HepG2 (cell line): ENCODE measurements around the gene SIRT5. TPM values are rescaled to one million over a fixed set of nuclear protein-coding genes. Genes with fewer than 3 reads are reported as not detected.

Source experiments
- BRD4 ChIP-seq: sonication (generic); formaldehyde crosslinking; IDR thresholded peaks from 2 replicates; pipeline ENCODE4 v1.4.0; 2020; ENCODE audit warnings: missing genetic modification reagents
- FOXC1 ChIP-seq: sonication (generic); formaldehyde crosslinking; IDR thresholded peaks from 2 replicates; pipeline ENCODE4 v1.8.0; 2022; ENCODE audit warnings: mild to moderate bottlenecking, missing genetic modification reagents, borderline replicate concordance
- GTF2F1 ChIP-seq: fragments of 150-350 bp; IDR thresholded peaks from 2 replicates; pipeline ENCODE4 v1.6.1; 2014; ENCODE audit warnings: low read length
- JUN ChIP-seq: sonication (generic); formaldehyde crosslinking; IDR thresholded peaks from 2 replicates; pipeline ENCODE4 v1.4.0; 2020; ENCODE audit warnings: mild to moderate bottlenecking, missing genetic modification reagents
- KLF6 ChIP-seq: IDR thresholded peaks from 2 replicates; pipeline ENCODE4 v1.8.0; 2016; ENCODE audit warnings: missing biosample characterization, missing genetic modification reagents
- ZBED4 ChIP-seq: sonication (generic); formaldehyde crosslinking; IDR thresholded peaks from 2 replicates; pipeline ENCODE4 v1.4.0; 2020; ENCODE audit warnings: missing genetic modification reagents, borderline replicate concordance
- ZBTB20 ChIP-seq: sonication (generic); formaldehyde crosslinking; IDR thresholded peaks from 2 replicates; pipeline ENCODE4 v1.8.1; 2023; ENCODE audit warnings: missing genetic modification reagents, low read depth, mild to moderate bottlenecking, borderline replicate concordance
- ZEB1 ChIP-seq: IDR thresholded peaks from 2 replicates; pipeline ENCODE4 v1.6.1; 2012; ENCODE audit warnings: mild to moderate bottlenecking, low read depth, inconsistent platforms; ENCODE audit not compliant: insufficient replicate concordance
- ZFP90 ChIP-seq: sonication (generic); formaldehyde crosslinking; IDR thresholded peaks from 2 replicates; pipeline ENCODE4 v1.8.0; 2022; ENCODE audit warnings: missing genetic modification reagents, mild to moderate bottlenecking, inconsistent platforms, borderline replicate concordance
- ZMYM2 ChIP-seq: sonication (generic); formaldehyde crosslinking; IDR thresholded peaks from 2 replicates; pipeline ENCODE4 v1.8.0; 2022; ENCODE audit warnings: mild to moderate bottlenecking, missing genetic modification reagents
- ZNF333 ChIP-seq: sonication (generic); formaldehyde crosslinking; IDR thresholded peaks from 2 replicates; pipeline ENCODE4 v1.4.0; 2020; ENCODE audit warnings: mild to moderate bottlenecking, missing genetic modification reagents, borderline replicate concordance
- ZNF407 ChIP-seq: sonication (generic); formaldehyde crosslinking; IDR thresholded peaks from one replicate; pipeline ENCODE4 v1.5.1; 2020; ENCODE audit warnings: mild to moderate bottlenecking, missing genetic modification reagents; ENCODE audit errors: not compliant biosample characterization
- ZNF431 ChIP-seq: sonication (generic); formaldehyde crosslinking; IDR thresholded peaks from 2 replicates; pipeline ENCODE4 v1.9.0; 2022; ENCODE audit warnings: missing genetic modification reagents, low read depth, mild to moderate bottlenecking, borderline replicate concordance
- ZSCAN21 ChIP-seq: sonication (generic); formaldehyde crosslinking; IDR thresholded peaks from 2 replicates; pipeline ENCODE4 v1.8.0; 2022; ENCODE audit warnings: mild to moderate bottlenecking, missing genetic modification reagents, moderate library complexity, borderline replicate concordance
- polyA plus RNA-seq, 8 experiments: library from polyadenylated mRNA; depleted of rRNA in 3 of 8; stranded (reverse) in 7 of 8; unstranded in 1 of 8; fragments of >200 nt; fragmentation: Illumina TruSeq in 4 of 8; extraction: Trizol in 4 of 8; gene quantifications; 2 replicates each; pipeline versions ENCODE4 v1.2.1 to v1.2.3, GENCODE V29; 2011 to 2016; ENCODE audit warnings: low read depth in 4 of 8, missing spikeins in 1 of 8, mixed read lengths in 1 of 8; ENCODE audit not compliant: insufficient read depth in 1 of 8
- total RNA-seq, 5 experiments: library from RNA; depleted of rRNA; stranded (reverse); fragments of >200 nt; fragmentation: Illumina TruSeq; extraction: Trizol; gene quantifications; 2 replicates each; pipeline ENCODE4 v1.2.3, GENCODE V29; 2016; ENCODE audit warnings: low read depth in 1 of 5

SIRT5 gene
- total and polyA plus RNA-seq, 2 of the 13 experiments (the other 11 are each of a cell fraction or from before 2014, with no cell fraction given): 14.1 to 16.6 TPM

GRCh38 chr6:13614926-13615791 is 40.8 kb downstream of the SIRT5 start, which contains the start of gene NOL7 (continued):
- TF ChIP-seq ZMYM2: peak; percentile 96
- TF ChIP-seq ZEB1: peak; percentile 35
- peak; percentile 79; the same call in 1 of the 2 replicates for TF ChIP-seq ZNF431 (CRISPR knock-in tag)
- TF ChIP-seq ZNF333 (CRISPR knock-in tag): 0 out of 2 replicates have a peak, but pooled peaks have one; percentile 87
- TF ChIP-seq ZFP90 (CRISPR knock-in tag): peak; percentile 93
- TF ChIP-seq ZSCAN21 (CRISPR knock-in tag): peak; percentile 97
- 0 out of 2 replicates have a peak, but pooled peaks have one; percentile 59 for TF ChIP-seq GTF2F1
- peak; percentile 85 for TF ChIP-seq ZBED4 (CRISPR knock-in tag)
- peak; percentile 94; the same call in 1 of the 2 replicates for TF ChIP-seq BRD4 (CRISPR knock-in tag)
- peak; percentile 96 for TF ChIP-seq ZNF407 (CRISPR knock-in tag)
- peak; percentile 97 for TF ChIP-seq KLF6 (CRISPR knock-in tag)
- TF ChIP-seq ZBTB20 (CRISPR knock-in tag): no peak; the same call in none of the 2 replicates
- peak; percentile 71; the same call in 1 of the 2 replicates for TF ChIP-seq JUN (CRISPR knock-in tag)
- TF ChIP-seq FOXC1 (CRISPR knock-in tag): peak; percentile 72; the same call in 1 of the 2 replicates
